GM06990 (cell line): ENCODE data around the gene ZNF24.

Experiments used
- DNase-seq: peaks from one replicate; pipeline ENCODE4 v3.0.0-alpha.2; 2011; ENCODE audit not compliant: insufficient read length; ENCODE audit errors: extremely low read depth
- H3K27me3 ChIP-seq: replicated peaks from 2 replicates; pipeline ENCODE4 v1.6.0; 2011; ENCODE audit warnings: low read length; ENCODE audit not compliant: control insufficient read depth, insufficient read depth
- H3K36me3 ChIP-seq: 2 replicates; pipeline ENCODE4 v1.5.1; 2011; ENCODE audit warnings: low read length; ENCODE audit not compliant: control insufficient read depth, insufficient read depth
- H3K4me3 ChIP-seq: replicated peaks from 2 replicates; pipeline ENCODE4 v1.5.1; 2011; ENCODE audit warnings: low read depth, mild to moderate bottlenecking, control low read depth, low read length
- TF ChIP-seq, protein P1 (sequence below): IDR thresholded peaks from 2 replicates; pipeline ENCODE4 v1.5.1; 2011; ENCODE audit warnings: low read length, control low read depth, mild to moderate bottlenecking, inconsistent platforms; ENCODE audit not compliant: insufficient read depth, poor library complexity, severe bottlenecking

The ZNF24 gene

DNA sequence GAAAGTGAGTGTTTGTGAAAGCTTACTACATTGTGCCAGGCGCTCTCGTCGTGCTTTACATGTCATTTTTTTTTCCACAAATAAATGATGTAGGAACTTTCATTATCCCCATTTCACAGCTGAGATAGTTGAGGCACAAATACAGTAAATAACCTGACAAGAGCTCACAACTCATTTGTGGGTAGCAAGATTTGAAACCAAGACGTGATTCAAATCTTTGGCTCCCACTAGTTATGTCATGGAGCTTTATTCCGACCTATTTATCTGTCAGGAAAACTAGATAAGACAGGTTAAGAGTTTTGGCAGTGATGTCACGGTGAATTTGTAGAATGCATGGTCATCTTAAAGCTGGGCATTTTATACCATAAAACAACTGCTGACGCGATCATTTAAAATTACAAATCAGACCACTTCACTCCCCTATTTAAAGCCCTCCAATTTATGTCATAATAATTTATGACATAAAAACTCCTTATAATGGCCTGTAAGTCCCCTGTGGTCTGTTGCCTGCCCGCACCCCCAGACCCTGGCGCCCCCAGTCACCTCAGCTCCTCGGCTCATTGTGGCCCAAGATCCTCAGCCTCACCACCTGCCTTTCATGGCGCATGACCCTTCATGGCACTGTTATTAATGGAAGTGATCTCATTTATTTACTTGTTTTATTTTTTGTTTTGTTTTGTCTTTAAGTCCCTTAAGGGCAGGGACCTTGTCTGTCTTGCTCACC lies 678 bp upstream of the ZNF24 start:
- Histone ChIP-seq H3K36me3 (peaks cover 4% of the 10 kb centered on the region), H3K27me3 (no peaks in the 10 kb centered on the region), H3K4me3 (peak overlapping the region; percentile 92)
- no peak for DNase-seq
- TF ChIP-seq, protein P1, sequence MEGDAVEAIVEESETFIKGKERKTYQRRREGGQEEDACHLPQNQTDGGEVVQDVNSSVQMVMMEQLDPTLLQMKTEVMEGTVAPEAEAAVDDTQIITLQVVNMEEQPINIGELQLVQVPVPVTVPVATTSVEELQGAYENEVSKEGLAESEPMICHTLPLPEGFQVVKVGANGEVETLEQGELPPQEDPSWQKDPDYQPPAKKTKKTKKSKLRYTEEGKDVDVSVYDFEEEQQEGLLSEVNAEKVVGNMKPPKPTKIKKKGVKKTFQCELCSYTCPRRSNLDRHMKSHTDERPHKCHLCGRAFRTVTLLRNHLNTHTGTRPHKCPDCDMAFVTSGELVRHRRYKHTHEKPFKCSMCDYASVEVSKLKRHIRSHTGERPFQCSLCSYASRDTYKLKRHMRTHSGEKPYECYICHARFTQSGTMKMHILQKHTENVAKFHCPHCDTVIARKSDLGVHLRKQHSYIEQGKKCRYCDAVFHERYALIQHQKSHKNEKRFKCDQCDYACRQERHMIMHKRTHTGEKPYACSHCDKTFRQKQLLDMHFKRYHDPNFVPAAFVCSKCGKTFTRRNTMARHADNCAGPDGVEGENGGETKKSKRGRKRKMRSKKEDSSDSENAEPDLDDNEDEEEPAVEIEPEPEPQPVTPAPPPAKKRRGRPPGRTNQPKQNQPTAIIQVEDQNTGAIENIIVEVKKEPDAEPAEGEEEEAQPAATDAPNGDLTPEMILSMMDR: no peak

DNA sequence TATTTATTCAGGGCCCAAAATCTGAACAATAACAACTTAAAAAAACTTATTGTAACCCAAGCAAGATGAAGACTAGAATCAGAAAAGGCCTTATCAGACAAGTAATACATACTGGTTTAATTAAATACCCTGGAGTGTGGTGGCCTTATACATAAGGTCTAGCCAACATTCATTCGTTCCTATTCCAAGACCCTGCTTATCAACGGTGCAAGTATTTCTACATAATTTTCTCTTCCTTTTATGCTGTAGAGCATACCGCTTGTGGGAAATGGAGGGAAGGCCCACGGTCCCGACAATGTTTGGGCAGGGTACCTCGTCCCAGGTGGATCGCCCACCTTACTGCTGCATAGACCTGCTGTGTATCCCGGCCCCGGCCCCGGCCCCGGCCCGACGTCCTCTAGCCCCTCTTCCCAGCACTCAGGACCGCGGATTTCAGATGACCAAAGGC lies 708 bp downstream of the ZNF24 start:
- Histone ChIP-seq H3K4me3 (peak overlapping the region; percentile 92), H3K36me3 (peaks cover 11% of the 10 kb centered on the region), H3K27me3 (no peaks in the 10 kb centered on the region)
- DNase-seq: no peak
- TF ChIP-seq, protein P1: no peak

DNA sequence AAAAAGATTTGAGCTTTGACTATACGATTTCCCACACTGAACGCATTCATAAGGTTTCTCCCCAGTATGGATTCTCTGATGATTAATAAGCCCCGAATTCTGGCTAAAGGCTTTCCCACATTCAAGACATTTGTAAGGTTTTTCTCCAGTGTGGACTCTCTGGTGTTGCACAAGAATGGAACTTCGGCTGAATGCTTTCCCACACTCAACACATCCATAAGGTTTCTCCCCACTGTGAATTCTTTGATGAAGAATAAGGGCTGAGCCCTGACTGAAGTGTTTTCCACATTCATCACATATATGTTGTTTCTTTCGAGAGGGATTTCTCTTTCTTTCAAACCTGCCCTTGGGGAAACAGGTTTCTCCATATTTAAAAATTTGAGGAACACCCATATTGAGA lies 6.9 kb downstream of the ZNF24 start:
- Histone ChIP-seq H3K36me3 (peaks cover 21% of the 10 kb centered on the region), H3K27me3 (no peaks in the 10 kb centered on the region), H3K4me3 (no peak overlapping the region)
- DNase-seq: no peak
- TF ChIP-seq, protein P1: no peak

DNA sequence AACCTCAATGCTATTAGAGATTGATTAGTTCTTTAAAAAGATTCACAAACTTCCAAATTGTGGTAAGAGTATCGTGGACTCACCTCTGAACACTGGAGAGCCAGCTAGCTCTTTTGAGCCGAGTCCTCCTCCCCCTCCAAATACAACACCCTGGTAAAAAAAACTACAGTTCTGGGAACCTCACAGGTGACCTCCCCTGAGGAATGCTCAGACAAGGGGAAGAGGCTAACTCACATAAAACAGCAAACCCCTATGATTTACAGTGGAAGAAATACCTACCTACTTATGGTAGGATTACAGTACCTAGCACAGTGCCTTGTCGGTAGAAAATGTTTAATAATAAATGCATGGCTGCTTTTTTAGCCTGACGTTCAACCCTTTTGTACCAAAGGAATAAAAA lies 8.4 kb downstream of the ZNF24 start:
- Histone ChIP-seq H3K27me3 (no peaks in the 10 kb centered on the region), H3K36me3 (peaks cover 21% of the 10 kb centered on the region), H3K4me3 (no peak overlapping the region)
- TF ChIP-seq, protein P1: no peak
- no peak for DNase-seq

DNA sequence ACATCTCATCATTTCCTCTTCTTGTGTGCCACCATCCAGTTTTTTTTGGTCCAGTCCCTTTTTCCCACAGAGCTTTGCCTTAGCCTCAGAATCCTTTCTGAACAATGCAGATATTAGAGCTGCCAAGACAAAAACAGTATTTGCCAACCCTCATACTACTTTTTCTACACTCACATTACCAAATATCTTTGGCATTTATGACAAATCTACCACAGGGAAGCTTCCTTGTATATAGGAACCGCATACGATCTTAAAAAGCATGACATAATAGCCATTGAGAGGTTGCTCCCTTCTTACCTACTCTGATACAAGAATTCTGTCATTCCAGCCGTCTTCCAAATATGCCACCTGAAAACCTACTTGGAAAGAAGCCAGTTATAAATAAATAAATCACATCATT lies 9.4 kb downstream of the ZNF24 start:
- Histone ChIP-seq H3K36me3 (peaks cover 17% of the 10 kb centered on the region), H3K4me3 (no peak overlapping the region), H3K27me3 (no peaks in the 10 kb centered on the region)
- DNase-seq: no peak
- TF ChIP-seq, protein P1: no peak

DNA sequence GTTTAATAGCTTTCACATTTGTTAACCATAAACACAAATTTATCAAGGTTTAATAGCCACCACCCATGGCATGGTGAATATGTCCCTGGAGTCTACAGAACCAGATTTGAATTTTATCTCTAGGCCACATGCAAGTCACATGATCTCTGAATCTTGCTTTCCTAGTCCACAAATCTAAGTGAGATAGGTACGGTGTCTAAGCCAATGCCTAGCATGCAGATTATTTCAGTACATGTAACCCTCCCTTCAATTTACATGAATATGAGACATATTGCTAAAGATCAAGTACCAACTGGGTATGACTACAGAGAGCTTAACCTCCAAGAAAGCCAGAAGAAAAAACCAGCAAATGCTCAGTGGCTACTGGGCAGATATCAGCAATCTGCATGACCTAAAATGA lies 10.0 kb downstream of the ZNF24 start:
- TF ChIP-seq, protein P1: no peak
- Histone ChIP-seq H3K27me3 (no peaks in the 10 kb centered on the region), H3K4me3 (no peak overlapping the region), H3K36me3 (peaks cover 12% of the 10 kb centered on the region)
- DNase-seq: no peak
